Middle frontal gyrus (tissue), 1 donor: ENCODE data around the gene MTHFD1L.
"Not testable (repeated sequence)": the region's sequence is repeated elsewhere in the genome, so short reads cannot be mapped to it uniquely, and the experiment has no call there.

Source experiments
- DNase-seq: peaks from one replicate; pipeline ENCODE4 v3.0.0-alpha.2; 2015; ENCODE audit warnings: low spot score; ENCODE audit errors: extremely low spot score

MTHFD1L gene

DNA sequence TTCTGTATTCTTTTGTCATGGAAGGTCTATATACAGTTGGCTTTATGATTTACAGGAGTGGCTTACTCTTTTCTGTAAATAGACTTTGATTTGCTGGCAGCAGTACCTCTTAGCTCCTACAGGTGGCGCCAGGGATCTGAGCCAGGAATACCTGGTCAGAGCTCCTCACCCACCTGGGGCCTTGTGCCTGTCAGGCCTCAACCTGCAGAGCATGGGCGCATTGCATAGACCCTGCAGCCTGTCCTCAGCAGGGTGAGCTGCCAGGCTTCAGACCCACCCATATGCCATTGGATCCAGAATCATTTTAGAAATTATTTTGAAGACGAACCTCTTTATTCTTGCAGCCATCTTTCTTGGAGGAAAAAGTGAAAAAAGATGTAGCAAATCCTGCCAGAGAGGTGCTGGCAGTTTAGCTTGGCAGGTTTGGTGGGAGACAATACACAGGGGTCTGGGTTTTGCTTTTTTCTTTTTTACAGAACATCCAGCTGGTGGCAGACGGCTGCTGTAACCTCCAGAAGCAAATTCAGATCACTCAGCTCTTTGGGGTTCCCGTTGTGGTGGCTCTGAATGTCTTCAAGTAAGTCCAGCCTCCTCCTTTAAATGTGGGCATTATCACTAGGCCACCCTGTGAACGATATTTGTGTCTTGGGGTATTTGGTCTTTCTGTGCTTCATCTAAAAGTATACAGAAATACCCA lies 149.1 kb downstream of the MTHFD1L start:
- peak; percentile 69 for DNase-seq

GRCh38 chr6:151015101-151015700 lies 149.7 kb downstream of the MTHFD1L start:
- no peak for DNase-seq

DNA sequence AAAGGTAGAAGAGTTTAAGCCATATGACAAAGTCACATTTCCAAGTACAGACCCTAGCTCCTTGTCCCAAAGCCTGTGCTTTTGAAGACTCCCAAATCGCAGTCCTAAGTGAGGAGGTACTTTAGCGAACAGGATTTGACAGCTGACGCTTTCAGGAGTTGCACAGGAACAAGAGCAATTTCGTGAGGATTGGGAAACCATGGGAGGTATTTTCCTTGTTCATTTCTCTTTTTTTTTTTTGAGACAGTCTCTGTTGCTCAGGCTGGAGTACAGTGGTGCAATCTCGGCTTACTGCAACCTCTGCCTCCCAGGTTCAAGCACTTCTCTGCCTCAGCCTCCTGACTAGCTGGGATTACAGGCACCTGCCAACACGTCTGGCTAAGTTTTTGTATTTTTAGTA lies 150.6 kb downstream of the MTHFD1L start:
- no peak for DNase-seq

DNA sequence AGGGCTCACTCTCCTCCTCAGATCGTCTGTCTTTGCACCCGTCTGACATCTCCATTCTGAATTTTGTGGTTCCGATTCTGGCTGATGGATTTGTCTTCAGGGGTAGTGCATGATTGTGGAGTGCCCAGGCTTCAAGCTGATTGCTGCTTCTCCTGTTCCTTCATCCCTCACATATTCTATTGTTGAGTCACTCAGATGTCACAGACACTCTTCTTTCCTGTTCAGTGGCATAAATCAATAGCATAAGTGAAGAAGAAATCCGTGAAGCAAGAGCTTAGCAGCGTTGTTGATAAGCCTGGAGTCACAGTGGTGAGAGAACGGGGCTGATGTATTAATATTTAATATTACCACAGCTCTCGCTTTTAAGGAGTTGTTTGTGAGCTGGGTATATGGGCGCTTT lies 152.5 kb downstream of the MTHFD1L start:
- no peak for DNase-seq

GRCh38 chr6:151018911-151019782 lies 153.6 kb downstream of the MTHFD1L start:
- no peak for DNase-seq

GRCh38 chr6:151021896-151022295 lies 156.4 kb downstream of the MTHFD1L start:
- DNase-seq, result no peak

DNA sequence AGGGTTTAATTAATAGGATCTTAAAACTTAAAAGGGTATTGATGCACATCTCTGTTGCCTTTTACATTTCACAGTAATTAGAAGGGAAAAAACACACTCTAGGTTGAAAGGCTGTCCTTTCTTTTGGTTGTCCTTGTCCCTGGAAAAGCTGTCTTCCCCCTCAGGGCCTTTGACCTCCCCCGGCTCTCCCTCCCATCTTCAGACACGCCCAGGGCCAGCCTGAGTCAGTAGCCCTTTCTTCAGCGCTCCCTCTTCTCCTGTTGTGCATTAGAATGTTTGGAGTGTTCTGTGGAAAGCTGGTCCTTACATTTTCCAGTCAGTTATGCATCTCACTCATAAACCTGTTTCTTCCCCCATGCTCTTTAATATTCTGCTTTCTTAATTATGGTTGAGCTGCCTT lies 157.0 kb downstream of the MTHFD1L start:
- no peak for DNase-seq

DNA sequence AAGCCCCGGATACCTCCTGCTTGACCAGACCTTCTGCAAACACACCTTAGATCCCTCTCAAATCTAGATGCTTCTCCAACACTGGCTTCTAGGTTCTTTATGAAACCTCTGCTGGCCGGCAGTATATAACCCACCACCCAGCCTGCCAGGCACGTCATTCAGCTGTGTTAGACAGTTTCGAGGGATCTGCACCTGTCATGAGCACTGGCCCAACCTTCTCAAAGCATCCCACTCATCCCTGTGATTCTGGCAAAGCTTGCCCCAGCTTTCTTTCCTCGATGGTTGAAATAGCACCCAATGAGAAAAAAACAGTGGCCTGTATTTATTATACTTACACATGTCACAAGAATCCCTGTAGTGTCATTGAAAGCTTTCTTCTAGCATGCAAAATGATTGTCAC lies 157.8 kb downstream of the MTHFD1L start:
- no peak for DNase-seq

- no peak for DNase-seq
These were observed 159.1 kb downstream of the MTHFD1L start for GRCh38 chr6:151024597-151024996.

GRCh38 chr6:151025076-151025475 lies 159.6 kb downstream of the MTHFD1L start:
- DNase-seq, result no peak

DNA sequence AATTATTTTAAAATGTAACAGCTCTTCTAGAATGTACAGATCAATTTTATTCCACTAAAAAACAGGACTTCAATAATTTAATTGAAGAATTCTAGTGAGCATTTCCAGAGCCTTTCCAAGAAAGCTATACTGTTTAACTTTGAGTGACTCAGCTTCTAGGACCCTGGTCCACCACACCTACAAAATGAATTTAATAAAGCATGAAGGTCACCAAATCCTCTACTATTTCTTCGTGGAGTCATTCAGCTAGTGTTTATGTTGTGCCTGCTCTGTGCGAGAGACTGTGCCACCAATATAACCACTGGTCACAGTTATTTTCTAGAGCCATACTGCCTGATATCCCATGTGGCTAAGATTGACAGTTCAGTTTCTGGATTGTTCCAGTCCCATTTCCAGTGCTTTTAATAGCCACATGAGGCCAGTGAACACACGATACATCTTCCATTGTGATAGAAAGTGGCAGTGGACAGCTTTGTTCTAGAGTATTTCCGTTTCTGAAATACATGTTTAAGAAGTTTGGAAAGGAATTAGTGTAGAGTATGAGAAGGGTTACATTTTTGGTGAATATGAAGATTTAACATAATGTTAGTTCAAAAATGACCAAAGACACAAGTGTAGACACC lies 160.7 kb downstream of the MTHFD1L start:
- DNase-seq, result no peak

DNA sequence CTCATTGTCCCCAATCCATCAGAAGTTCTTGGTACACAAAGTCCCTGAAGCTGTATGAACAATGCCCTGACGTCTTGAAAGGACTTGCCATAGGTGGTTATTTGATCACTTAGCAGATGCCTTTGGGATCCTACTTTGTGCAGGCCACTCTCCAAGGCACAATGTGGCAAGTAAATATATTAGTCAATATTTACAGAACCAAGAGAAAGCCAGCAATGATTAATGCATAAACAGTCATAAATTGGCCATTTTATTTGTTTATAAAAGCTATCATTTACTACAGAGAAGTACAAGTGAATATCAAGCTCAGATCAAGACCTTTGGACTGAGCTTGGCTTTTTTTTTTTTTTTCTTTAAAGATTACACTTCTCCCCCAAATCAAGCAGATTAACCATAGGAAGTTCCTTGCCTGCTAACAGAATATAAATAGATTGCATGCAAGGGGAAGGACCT lies 161.8 kb downstream of the MTHFD1L start:
- DNase-seq, result no peak

DNA sequence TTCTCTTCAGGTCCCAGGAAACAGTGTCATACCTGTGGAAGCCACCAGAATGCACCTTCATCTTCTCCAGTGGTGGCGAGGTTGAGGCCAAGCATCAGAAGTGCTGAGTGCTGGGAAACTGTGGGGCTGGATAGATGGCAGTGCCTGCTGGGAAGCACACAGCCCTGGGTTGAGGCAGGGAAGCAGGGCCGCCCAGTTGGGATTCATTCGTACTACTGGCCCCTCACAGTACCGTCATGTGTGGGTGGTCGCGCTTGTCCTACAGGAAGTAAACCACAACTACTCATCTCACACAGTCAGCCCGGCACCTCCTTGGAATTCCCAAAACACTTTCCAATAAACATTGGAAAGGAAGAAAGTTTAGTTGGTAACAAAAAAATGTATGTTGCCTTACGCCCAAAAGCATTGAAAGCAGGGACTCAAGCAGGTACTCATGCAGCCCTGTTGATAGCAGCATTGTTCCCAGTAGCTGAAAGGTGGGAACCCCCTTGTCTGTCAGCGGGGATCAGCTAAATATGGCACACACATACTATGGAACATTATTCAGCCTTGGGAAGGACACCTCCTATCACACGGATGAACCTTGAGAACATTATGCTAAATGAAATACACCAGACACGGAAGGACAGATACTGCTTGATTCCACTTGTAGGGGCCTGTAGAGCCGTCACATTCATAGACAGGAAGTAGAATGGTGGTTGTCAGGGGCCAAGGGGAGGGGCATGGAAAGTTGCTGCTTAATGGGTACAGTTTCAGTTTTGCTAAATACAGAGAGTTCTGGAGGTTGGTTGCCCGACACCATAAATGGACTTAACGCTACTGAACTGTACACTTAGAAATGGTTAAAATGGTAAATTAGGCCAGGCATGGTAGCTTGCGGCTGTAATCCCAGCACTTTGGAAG lies 162.7 kb downstream of the MTHFD1L start:
- DNase-seq, result no peak

DNA sequence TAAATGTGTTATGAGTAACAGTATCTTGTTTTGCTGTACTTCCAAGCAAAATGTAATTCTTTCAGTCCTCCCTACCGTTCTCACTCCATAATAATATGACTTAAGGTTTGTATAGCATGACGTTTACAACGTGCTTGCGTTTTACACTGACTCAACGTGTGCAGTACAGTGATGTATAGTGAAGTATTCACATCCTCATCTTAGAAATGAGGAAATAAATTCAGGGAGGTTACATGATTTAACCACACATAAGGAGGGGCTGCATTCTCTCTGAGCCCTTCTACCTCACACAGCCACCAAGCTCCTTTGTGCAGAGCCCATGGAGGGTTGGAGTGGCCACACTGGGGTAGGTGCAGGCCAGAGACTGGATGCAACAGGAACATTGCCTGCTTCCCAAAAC lies 164.5 kb downstream of the MTHFD1L start:
- no peak for DNase-seq

- no peak for DNase-seq
These were observed 166.5 kb downstream of the MTHFD1L start for GRCh38 chr6:151032034-151032433.

- DNase-seq, result no peak
These were observed 169.6 kb downstream of the MTHFD1L start for GRCh38 chr6:151034825-151035781.

DNA sequence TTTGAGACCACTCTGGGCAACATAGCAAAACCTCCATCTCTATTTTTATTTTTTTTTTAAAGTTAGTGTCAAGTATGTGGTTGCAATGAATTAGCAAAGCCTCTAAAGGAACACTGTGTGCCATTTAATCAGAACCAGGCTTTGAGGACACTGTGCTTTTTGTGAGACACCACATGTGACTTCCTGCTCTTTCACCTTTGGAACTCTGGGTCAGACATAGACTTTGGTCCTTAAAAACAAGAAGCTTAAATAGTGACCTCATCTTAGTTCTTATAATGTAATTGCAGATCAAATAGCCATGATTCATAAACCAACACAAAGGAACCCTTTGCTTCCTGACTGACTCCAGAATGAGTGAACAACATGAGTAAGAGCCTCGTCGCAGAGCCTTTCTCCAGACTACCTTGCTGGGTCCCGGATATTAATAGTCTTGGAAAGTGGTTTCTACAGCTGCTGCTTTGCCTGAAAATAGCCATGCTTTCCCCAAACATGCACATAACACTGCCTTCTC lies 170.8 kb downstream of the MTHFD1L start:
- DNase-seq, result not testable (repeated sequence)

GRCh38 chr6:151036869-151037680 lies 171.6 kb downstream of the MTHFD1L start:
- DNase-seq, result no peak
